ENCODE measurements around the gene GRAP.
"Not testable (repeated sequence)": the region's sequence is repeated elsewhere in the genome, so short reads cannot be mapped to it uniquely, and the experiment has no call there.

DNA sequence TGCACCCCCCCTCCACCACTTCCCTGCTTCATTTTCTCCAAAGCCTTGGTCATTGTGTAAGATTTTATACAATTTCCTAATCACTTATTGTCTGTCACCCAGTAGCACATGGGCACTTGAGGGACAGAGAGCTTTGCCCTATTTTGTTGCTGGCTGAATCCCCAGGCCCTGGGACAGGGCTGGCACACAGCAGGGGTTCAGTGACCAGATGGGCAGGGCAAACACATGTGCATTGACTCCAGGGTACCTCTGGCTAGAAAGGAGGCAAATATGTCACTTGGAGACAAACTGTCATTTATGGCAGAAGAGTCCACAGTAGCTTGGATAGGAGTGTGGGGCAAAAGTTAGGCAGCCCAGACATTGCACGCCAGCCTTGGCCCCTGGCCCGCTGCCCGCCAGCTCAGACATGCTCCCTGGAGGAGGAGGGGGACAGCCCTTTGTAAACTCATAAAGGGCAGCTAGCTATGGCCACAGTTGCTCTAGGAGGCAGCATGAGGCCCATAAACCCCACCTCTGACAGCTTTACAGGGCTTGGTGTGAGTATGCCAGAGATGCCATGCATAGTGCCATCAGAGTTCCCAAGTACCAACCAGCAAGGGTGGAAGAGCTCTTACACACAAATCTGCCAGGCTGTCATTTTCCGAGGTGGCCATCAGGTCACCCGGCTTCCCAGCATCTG lies 15.8 kb downstream of the GRAP start:
- TF ChIP-seq, protein P1, sequence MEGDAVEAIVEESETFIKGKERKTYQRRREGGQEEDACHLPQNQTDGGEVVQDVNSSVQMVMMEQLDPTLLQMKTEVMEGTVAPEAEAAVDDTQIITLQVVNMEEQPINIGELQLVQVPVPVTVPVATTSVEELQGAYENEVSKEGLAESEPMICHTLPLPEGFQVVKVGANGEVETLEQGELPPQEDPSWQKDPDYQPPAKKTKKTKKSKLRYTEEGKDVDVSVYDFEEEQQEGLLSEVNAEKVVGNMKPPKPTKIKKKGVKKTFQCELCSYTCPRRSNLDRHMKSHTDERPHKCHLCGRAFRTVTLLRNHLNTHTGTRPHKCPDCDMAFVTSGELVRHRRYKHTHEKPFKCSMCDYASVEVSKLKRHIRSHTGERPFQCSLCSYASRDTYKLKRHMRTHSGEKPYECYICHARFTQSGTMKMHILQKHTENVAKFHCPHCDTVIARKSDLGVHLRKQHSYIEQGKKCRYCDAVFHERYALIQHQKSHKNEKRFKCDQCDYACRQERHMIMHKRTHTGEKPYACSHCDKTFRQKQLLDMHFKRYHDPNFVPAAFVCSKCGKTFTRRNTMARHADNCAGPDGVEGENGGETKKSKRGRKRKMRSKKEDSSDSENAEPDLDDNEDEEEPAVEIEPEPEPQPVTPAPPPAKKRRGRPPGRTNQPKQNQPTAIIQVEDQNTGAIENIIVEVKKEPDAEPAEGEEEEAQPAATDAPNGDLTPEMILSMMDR (IDR thresholded peaks at IDR 0.05; ENCODE audit: borderline replicate concordance, extremely low read depth, low read length, poor library complexity, severe bottlenecking), result not testable (repeated sequence)
- not testable (repeated sequence) for TF ChIP-seq EZH2 (IDR thresholded peaks at IDR 0.05; ENCODE audit: borderline replicate concordance, low read depth, low read length, severe bottlenecking)

All from DND-41 (cell line).